Panc1 (cell line): ENCODE results near the gene PLET1. TPM values are rescaled to one million over a fixed set of nuclear protein-coding genes. Genes with fewer than 3 reads are reported as not detected.

Source experiments
- ATAC-seq: fragments of 200-7000 bp; cut with Tn5 transposase; 2 replicates; pipeline ENCODE4 v1.9.1; 2020; ENCODE audit warnings: mild to moderate bottlenecking, moderate library complexity
- BruUV-seq: library from RNA; stranded (reverse); fragments of 400-500 nt; replicated peaks from 2 replicates; lab custom pipeline; 2021; lab: Mats Ljungman, UMichigan
- CTCF ChIA-PET: fragments of 300-600 bp; sonication (Branson Sonifier 250); formaldehyde crosslinking; loops from one replicate; lab custom pipeline; 2022; ENCODE audit warnings: antibody characterized with exemption; lab: Charles Lee
- POLR2A ChIA-PET: fragments of 300-600 bp; sonication (Branson Sonifier 250); formaldehyde crosslinking; loops from one replicate; lab custom pipeline; 2022; ENCODE audit warnings: antibody characterized with exemption; lab: Charles Lee
- DNase-seq: peaks from one replicate; pipeline ENCODE4 v3.0.0-alpha.2; 2010; ENCODE audit warnings: low read depth, low spot score
- H3K27ac ChIP-seq: 2 replicates; pipeline ENCODE4 v1.5.1; 2011; ENCODE audit warnings: mild to moderate bottlenecking, low read length, inconsistent platforms
- H3K27me3 ChIP-seq: fragments of 200-500 bp; sonication (Bioruptor generic); 2 replicates; pipeline ENCODE4 v1.6.0; 2014; ENCODE audit warnings: low read length, inconsistent platforms; ENCODE audit not compliant: control insufficient read depth, insufficient read depth
- H3K36me3 ChIP-seq: fragments of 200-500 bp; sonication (Bioruptor generic); 2 replicates; pipeline ENCODE4 v1.5.1; 2014; ENCODE audit warnings: inconsistent platforms, mild to moderate bottlenecking, low read length, moderate library complexity; ENCODE audit not compliant: control insufficient read depth, insufficient read depth
- H3K4me1 ChIP-seq: 2 replicates; pipeline ENCODE4 v1.5.1; 2011; ENCODE audit warnings: inconsistent platforms, mild to moderate bottlenecking, low read length, moderate library complexity; ENCODE audit not compliant: control insufficient read depth, insufficient read depth
- H3K4me3 ChIP-seq, 2 experiments: 2 replicates each; pipeline ENCODE4 v1.5.1; 2011 to 2012; ENCODE audit warnings: low read depth in 2 of 2, low read length in 2 of 2, mild to moderate bottlenecking in 2 of 2, inconsistent platforms in 1 of 2, moderate library complexity in 1 of 2
- H3K9me3 ChIP-seq: fragments of 200-500 bp; sonication (Bioruptor generic); 2 replicates; pipeline ENCODE4 v1.5.1; 2014; ENCODE audit warnings: low read depth, mild to moderate bottlenecking, inconsistent platforms, low read length, moderate library complexity; ENCODE audit not compliant: control insufficient read depth, insufficient read depth
- POLR2AphosphoS5 ChIP-seq: IDR thresholded peaks from 2 replicates; pipeline ENCODE4 v1.6.1; 2012; ENCODE audit warnings: mild to moderate bottlenecking, low read depth, low read length, moderate library complexity
- SIN3A ChIP-seq: IDR thresholded peaks from 2 replicates; pipeline ENCODE4 v1.6.1; 2012; ENCODE audit warnings: low read depth, mild to moderate bottlenecking, low read length, moderate library complexity, borderline replicate concordance; ENCODE audit not compliant: insufficient read depth
- TCF7L2 ChIP-seq: IDR thresholded peaks from 2 replicates; pipeline ENCODE4 v1.6.1; 2011; ENCODE audit warnings: mild to moderate bottlenecking, low read depth, low read length, inconsistent platforms
- in situ Hi-C: cut with HindIII; loops from 2 replicates; pipeline ENCODE4 v1.10.0; 2016; ENCODE audit warnings: low sequenced_read_pairs, low pct_unique_long_range_greater_than_20kb
- intact Hi-C: fragments of 100-400 bp; cut with micrococcal nuclease; formaldehyde crosslinking; loops from one replicate; pipeline ENCODE4 v1.10.0; 2022; ENCODE audit not compliant: unreplicated experiment
- total RNA-seq: library from RNA; stranded (reverse); gene quantifications from one replicate; pipeline ENCODE4 v1.2.1, GENCODE V29; 2021; ENCODE audit not compliant: unreplicated experiment
- TF ChIP-seq, protein P1 (sequence below): fragments of 450-650 bp; IDR thresholded peaks from 2 replicates; pipeline ENCODE4 v1.5.1; 2017; ENCODE audit warnings: mild to moderate bottlenecking
- TF ChIP-seq, protein P2 (sequence below), 2 experiments: IDR thresholded peaks; 2 replicates each; pipeline ENCODE4 v1.6.1; 2011 to 2012; ENCODE audit warnings: low read depth in 2 of 2, control low read depth in 1 of 2, low read length in 1 of 2, mild to moderate bottlenecking in 1 of 2, moderate library complexity in 1 of 2; ENCODE audit not compliant: insufficient read depth in 1 of 2

The PLET1 gene
- total RNA-seq, 1 experiment from 2014 or later: not detected

DNA sequence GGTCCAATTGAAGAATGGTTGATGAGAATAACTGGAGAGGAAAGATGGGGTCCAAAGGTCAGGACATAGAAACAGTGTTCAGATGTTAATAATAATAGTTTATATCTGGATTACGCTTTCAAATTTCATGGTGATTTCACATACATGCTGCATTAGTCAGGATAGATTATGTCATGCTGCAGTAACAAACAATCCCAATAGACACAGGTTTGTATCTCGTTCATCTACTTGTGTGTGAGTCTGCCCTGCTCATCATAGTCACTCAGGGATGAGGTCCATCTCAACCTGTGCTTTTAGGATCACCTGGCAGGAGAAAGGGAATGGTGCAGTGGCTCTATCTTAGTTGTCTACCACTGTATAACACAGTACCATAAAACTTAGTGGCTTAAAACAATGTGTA is 48.0 kb upstream of the PLET1 start:
- TF ChIP-seq, protein P1, sequence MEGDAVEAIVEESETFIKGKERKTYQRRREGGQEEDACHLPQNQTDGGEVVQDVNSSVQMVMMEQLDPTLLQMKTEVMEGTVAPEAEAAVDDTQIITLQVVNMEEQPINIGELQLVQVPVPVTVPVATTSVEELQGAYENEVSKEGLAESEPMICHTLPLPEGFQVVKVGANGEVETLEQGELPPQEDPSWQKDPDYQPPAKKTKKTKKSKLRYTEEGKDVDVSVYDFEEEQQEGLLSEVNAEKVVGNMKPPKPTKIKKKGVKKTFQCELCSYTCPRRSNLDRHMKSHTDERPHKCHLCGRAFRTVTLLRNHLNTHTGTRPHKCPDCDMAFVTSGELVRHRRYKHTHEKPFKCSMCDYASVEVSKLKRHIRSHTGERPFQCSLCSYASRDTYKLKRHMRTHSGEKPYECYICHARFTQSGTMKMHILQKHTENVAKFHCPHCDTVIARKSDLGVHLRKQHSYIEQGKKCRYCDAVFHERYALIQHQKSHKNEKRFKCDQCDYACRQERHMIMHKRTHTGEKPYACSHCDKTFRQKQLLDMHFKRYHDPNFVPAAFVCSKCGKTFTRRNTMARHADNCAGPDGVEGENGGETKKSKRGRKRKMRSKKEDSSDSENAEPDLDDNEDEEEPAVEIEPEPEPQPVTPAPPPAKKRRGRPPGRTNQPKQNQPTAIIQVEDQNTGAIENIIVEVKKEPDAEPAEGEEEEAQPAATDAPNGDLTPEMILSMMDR: no peak
- no peak for TF ChIP-seq SIN3A
- TF ChIP-seq TCF7L2: no peak
- TF ChIP-seq POLR2AphosphoS5: no peak
- TF ChIP-seq, protein P2, sequence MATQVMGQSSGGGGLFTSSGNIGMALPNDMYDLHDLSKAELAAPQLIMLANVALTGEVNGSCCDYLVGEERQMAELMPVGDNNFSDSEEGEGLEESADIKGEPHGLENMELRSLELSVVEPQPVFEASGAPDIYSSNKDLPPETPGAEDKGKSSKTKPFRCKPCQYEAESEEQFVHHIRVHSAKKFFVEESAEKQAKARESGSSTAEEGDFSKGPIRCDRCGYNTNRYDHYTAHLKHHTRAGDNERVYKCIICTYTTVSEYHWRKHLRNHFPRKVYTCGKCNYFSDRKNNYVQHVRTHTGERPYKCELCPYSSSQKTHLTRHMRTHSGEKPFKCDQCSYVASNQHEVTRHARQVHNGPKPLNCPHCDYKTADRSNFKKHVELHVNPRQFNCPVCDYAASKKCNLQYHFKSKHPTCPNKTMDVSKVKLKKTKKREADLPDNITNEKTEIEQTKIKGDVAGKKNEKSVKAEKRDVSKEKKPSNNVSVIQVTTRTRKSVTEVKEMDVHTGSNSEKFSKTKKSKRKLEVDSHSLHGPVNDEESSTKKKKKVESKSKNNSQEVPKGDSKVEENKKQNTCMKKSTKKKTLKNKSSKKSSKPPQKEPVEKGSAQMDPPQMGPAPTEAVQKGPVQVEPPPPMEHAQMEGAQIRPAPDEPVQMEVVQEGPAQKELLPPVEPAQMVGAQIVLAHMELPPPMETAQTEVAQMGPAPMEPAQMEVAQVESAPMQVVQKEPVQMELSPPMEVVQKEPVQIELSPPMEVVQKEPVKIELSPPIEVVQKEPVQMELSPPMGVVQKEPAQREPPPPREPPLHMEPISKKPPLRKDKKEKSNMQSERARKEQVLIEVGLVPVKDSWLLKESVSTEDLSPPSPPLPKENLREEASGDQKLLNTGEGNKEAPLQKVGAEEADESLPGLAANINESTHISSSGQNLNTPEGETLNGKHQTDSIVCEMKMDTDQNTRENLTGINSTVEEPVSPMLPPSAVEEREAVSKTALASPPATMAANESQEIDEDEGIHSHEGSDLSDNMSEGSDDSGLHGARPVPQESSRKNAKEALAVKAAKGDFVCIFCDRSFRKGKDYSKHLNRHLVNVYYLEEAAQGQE (IDR thresholded peaks at IDR 0.05; ENCODE audit: insufficient read depth in 1 of 2, low read depth in 2 of 2, low read length in 1 of 2): no peak
- in situ Hi-C loops: no loop called here
- intact Hi-C loops: no loop called here
- no peak overlapping the region for H3K4me3 ChIP-seq
- no peaks in the 10 kb centered on the region for H3K36me3 ChIP-seq
- no peaks in the 10 kb centered on the region for H3K9me3 ChIP-seq
- no peaks in the 10 kb centered on the region for H3K4me1 ChIP-seq
- peaks cover 18% of the 10 kb centered on the region for H3K27me3 ChIP-seq
- ATAC-seq (no peak), DNase-seq (no peak)
- H3K27ac ChIP-seq: no peak overlapping the region
- no TSS peak for BruUV-seq
- ChIA-PET POLR2A (no interaction called here), CTCF (no interaction called here)

DNA sequence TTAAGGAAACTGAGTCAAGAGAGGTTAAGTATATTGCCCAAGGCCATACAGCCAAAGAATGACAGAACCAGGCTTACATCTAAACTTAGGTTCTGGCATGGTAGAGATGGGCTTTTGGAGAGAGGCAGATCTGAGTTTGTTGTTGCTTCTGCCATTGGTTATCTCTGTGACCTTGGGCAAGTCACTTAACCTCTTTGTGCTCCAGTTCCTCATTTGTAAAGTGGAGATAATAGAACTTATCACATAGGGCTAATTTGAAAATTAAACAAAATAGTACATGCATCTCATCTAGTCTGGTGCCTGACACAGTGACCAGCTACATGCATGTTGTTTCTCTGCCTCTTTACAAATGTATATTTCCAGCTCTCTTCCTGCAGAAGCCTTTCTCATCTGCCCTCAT is 47.0 kb upstream of the PLET1 start:
- TF ChIP-seq SIN3A: no peak
- TF ChIP-seq, protein P1: no peak
- TF ChIP-seq, protein P2 (IDR thresholded peaks at IDR 0.05; ENCODE audit: insufficient read depth in 1 of 2, low read depth in 2 of 2, low read length in 1 of 2): no peak
- TF ChIP-seq TCF7L2: no peak
- no peak for TF ChIP-seq POLR2AphosphoS5
- H3K27me3 ChIP-seq: peaks cover 18% of the 10 kb centered on the region
- no peaks in the 10 kb centered on the region for H3K9me3 ChIP-seq
- ChIA-PET POLR2A (no interaction called here), CTCF (no interaction called here)
- no peak overlapping the region for H3K4me3 ChIP-seq
- no peak overlapping the region for H3K27ac ChIP-seq
- in situ Hi-C loops (no loop called here), intact Hi-C loops (no loop called here)
- no peaks in the 10 kb centered on the region for H3K4me1 ChIP-seq
- ATAC-seq: no peak
- H3K36me3 ChIP-seq: no peaks in the 10 kb centered on the region
- no peak for DNase-seq
- no TSS peak for BruUV-seq
